ENCODE results near the gene JPH2. TPM values are rescaled to one million over a fixed set of nuclear protein-coding genes. Genes with fewer than 3 reads are reported as not detected.

The JPH2 gene
- total and polyA plus RNA-seq, 9 donors, result 0.48 to 27.4 (median 3.0) TPM

DNA sequence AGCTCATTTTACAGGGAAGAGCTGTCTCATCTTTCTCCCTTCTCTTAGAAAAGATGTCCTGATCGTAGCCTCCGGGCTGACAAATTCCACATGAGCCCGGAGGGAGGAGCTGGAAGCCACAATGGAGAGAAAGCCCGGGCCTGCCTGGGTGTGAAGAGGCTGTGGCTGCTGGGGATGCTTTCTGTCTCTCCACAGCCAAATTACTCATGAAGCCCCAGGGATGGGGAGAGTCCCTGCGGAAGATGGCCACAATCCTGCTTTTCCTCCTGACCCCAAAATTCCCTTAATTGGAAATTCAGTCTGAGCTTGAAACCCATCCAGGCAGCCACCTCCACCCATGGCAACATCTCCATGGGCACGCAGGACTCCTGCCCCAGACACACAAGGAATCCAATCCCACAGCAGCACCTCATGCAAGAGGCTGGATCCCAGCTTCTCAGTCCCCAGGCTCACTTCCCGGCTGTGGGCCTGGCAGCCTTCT, 32.4 kb downstream of the JPH2 start:
- Histone ChIP-seq H3K36me3 (no peaks in the 10 kb centered on the region), H3K4me3 (no peak overlapping the region), H3K9me3 (no peaks in the 10 kb centered on the region), H3K4me1 (ENCODE audit: insufficient read depth) (no peaks in the 10 kb centered on the region), H3K27me3 (no peaks in the 10 kb centered on the region), H3K27ac (no peak overlapping the region)
- TF ChIP-seq, protein P1, sequence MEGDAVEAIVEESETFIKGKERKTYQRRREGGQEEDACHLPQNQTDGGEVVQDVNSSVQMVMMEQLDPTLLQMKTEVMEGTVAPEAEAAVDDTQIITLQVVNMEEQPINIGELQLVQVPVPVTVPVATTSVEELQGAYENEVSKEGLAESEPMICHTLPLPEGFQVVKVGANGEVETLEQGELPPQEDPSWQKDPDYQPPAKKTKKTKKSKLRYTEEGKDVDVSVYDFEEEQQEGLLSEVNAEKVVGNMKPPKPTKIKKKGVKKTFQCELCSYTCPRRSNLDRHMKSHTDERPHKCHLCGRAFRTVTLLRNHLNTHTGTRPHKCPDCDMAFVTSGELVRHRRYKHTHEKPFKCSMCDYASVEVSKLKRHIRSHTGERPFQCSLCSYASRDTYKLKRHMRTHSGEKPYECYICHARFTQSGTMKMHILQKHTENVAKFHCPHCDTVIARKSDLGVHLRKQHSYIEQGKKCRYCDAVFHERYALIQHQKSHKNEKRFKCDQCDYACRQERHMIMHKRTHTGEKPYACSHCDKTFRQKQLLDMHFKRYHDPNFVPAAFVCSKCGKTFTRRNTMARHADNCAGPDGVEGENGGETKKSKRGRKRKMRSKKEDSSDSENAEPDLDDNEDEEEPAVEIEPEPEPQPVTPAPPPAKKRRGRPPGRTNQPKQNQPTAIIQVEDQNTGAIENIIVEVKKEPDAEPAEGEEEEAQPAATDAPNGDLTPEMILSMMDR (IDR thresholded peaks at IDR 0.05), result no peak
- TF ChIP-seq EP300 (IDR thresholded peaks at IDR 0.05), result no peak
- no peak for TF ChIP-seq POLR2A (IDR thresholded peaks at IDR 0.05)
- DNase-seq, result no peak
- intact Hi-C loops (cut with DNase I), result loop anchor here in 1 of 4 donors (5.0 kb wide), 1 partner anchor 33 kb away; the partner anchor contains the start of gene JPH2
- 58 to 62% (median 60%) methylated on average over 7 of the region's 7 CpGs for WGBS, 3 donors

DNA sequence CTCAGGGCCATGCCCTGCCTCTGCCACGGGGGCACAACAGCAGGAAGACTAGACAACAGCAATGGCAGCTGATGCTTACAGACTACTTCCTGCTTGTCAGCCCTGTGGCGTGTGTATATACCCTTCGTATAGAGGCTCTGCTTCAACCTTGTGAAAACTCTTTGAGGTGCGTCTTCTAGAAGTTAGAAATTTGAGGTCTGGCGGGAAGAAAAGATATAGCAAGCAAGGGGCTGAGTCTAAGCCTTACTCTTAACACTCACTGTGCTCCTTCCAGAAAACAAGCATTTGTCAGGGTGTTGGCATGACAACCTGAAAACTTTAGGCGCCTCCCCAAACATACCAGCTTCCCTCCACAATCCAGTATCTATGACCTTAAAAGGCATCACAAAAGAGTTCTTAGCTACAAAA, 33.3 kb downstream of the JPH2 start:
- Histone ChIP-seq H3K9me3 (no peaks in the 10 kb centered on the region), H3K27me3 (no peaks in the 10 kb centered on the region), H3K36me3 (no peaks in the 10 kb centered on the region), H3K27ac (no peak overlapping the region), H3K4me3 (no peak overlapping the region), H3K4me1 (ENCODE audit: insufficient read depth) (no peaks in the 10 kb centered on the region)
- no peak for DNase-seq
- TF ChIP-seq, protein P1 (IDR thresholded peaks at IDR 0.05), result no peak
- TF ChIP-seq EP300 (IDR thresholded peaks at IDR 0.05), result no peak
- TF ChIP-seq POLR2A (IDR thresholded peaks at IDR 0.05), result no peak
- 22 to 36% (median 28%) methylated on average over 6 of the region's 6 CpGs for WGBS, 3 donors
- intact Hi-C loops (cut with DNase I), result loop anchor here in 1 of 4 donors (5.0 kb wide), 1 partner anchor 34 kb away; the partner anchor contains the start of gene JPH2

DNA sequence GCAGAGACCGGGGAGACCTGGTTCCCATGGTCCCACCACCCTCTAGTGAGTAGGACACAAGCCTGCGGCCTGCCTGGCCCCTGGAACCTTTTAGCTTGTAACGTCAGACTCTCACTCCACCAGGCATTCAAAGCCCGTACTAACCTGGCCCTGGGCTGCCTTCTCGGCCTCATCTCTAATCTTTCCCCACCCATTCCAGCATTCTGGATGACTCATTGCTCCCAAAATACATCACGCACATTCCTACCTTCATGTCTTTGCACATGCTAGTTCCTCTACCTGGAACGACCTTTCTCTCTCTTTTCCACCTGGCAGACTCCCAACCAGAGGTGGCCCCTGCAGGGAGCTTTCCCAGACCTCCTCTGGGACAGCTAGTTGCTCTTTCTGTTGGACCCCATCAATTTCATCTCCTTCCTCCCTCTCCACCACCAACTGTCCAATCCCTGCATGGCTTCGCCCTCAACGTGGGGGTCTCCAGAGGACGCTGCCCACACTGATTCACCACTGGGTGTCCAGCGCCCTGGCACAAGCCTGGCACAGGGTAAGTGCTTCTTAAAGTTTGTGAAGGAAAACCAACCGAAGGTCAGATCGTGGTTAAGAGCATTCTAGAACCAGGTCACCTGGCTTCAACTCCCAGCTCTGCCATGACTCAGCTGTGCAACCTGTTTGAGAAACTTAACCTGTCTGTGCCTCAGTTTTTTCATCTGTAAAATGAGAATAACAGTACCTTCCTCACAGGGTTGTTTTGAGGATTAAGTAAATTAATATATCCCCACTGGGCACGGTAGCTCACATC, 35.2 kb downstream of the JPH2 start:
- intact Hi-C loops (cut with DNase I), result loop anchor here in 1 of 4 donors (5.0 kb wide), 1 partner anchor 35 kb away; the partner anchor contains the start of gene JPH2
- H3K36me3 ChIP-seq, result no peaks in the 10 kb centered on the region
- H3K27ac ChIP-seq, result no peak overlapping the region
- 78 to 81% (median 80%) methylated on average over 14 of the region's 14 CpGs for WGBS, 3 donors
- TF ChIP-seq EP300 (IDR thresholded peaks at IDR 0.05), result no peak
- TF ChIP-seq, protein P1 (IDR thresholded peaks at IDR 0.05), result no peak
- no peak for TF ChIP-seq POLR2A (IDR thresholded peaks at IDR 0.05)
- H3K4me3 ChIP-seq, result no peak overlapping the region
- no peaks in the 10 kb centered on the region for H3K9me3 ChIP-seq
- DNase-seq, result no peak
- H3K4me1 ChIP-seq (ENCODE audit: insufficient read depth), result no peaks in the 10 kb centered on the region
- H3K27me3 ChIP-seq, result no peaks in the 10 kb centered on the region

DNA sequence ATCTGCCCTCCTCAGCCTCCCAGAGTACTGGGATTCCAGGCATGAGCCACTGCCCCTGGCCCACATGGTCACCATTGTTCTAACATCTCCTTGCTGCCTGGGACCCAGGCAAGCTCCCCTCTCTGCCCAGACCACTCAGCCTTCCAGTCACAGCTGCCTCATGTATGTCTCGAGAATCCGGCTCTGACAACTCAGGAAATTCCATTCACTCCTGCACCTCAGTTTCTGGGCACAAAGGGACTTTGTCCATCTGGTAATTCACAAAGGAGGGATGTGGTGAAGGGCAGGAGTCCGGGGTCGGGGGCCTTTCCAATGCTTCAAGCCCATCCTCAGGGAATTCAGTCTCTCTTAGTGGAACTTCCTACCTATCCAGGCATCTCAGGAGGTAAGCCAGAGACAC, 40.7 kb downstream of the JPH2 start:
- no peak overlapping the region for H3K4me3 ChIP-seq
- no peaks in the 10 kb centered on the region for H3K36me3 ChIP-seq
- no peaks in the 10 kb centered on the region for H3K9me3 ChIP-seq
- TF ChIP-seq, protein P1 (IDR thresholded peaks at IDR 0.05), result no peak
- TF ChIP-seq POLR2A (IDR thresholded peaks at IDR 0.05), result no peak
- no peak for TF ChIP-seq EP300 (IDR thresholded peaks at IDR 0.05)
- no peaks in the 10 kb centered on the region for H3K27me3 ChIP-seq
- intact Hi-C loops (cut with DNase I), result no loop called here
- H3K4me1 ChIP-seq (ENCODE audit: insufficient read depth), result no peaks in the 10 kb centered on the region
- DNase-seq, result no peak
- H3K27ac ChIP-seq, result no peak overlapping the region
- 77 to 84% (median 81%) methylated on average over 4 of the region's 4 CpGs for WGBS, 3 donors
